Neutrophil (primary cell): ENCODE results near the gene SFTPB.
A peak's percentile ranks its signal among the peaks of the same experiment; 100 is the strongest.

Experiments
- H3K27ac ChIP-seq: fragments of 200-600 bp; sonication (generic); 2 replicates; pipeline ENCODE4 v1.5.1; 2016; ENCODE audit warnings: mild to moderate bottlenecking, moderate library complexity
- H3K27me3 ChIP-seq: fragments of 200-600 bp; sonication (generic); 2 replicates; pipeline ENCODE4 v1.6.0; 2016; ENCODE audit warnings: mild to moderate bottlenecking
- H3K36me3 ChIP-seq: fragments of 200-600 bp; sonication (generic); 2 replicates; pipeline ENCODE4 v1.5.1; 2017
- H3K4me1 ChIP-seq, 2 experiments: fragments of 200-600 bp in 1 of 2; sonication (generic) in 1 of 2; 1 replicate in 1 of 2; 2 replicates in 1 of 2; pipeline versions ENCODE4 v1.5.1 to v1.6.1; 2013 to 2016; ENCODE audit warnings: low read depth in 1 of 2, low read length in 1 of 2, mild to moderate bottlenecking in 1 of 2, moderate library complexity in 1 of 2; ENCODE audit not compliant: control insufficient read depth in 1 of 2, insufficient read depth in 1 of 2
- H3K4me3 ChIP-seq, 2 experiments: fragments of 200-600 bp in 1 of 2; sonication (generic) in 1 of 2; 1 replicate in 1 of 2; 2 replicates in 1 of 2; pipeline ENCODE4 v1.5.1; 2013 to 2016; ENCODE audit warnings: low read depth in 1 of 2, low read length in 1 of 2, mild to moderate bottlenecking in 1 of 2, moderate library complexity in 1 of 2
- H3K9me3 ChIP-seq: fragments of 200-600 bp; sonication (generic); 2 replicates; pipeline ENCODE4 v1.5.1; 2016
- CTCF ChIP-seq: fragments of 200-600 bp; sonication (generic); IDR thresholded peaks from 2 replicates; pipeline ENCODE4 v1.5.1; 2016; ENCODE audit warnings: antibody characterized with exemption

The SFTPB gene

GRCh38 chr2:85713836-85714235 is 45.8 kb upstream of the SFTPB start:
- Histone ChIP-seq H3K36me3 (no peaks in the 10 kb centered on the region), H3K9me3 (no peaks in the 10 kb centered on the region), H3K4me3 (no peak overlapping the region), H3K4me1 (peaks cover 91 to 93% of the 10 kb centered on the region in 2 experiments), H3K27ac (no peak overlapping the region), H3K27me3 (no peaks in the 10 kb centered on the region)
- TF ChIP-seq CTCF = no peak

- H3K9me3 ChIP-seq = no peaks in the 10 kb centered on the region
- no peaks in the 10 kb centered on the region for H3K27me3 ChIP-seq
- peaks cover 95 to 99% of the 10 kb centered on the region in 2 experiments for H3K4me1 ChIP-seq
- H3K27ac ChIP-seq = peak overlapping the region; percentile 77
- peak overlapping the region; percentile 41 to 50 for H3K4me3 ChIP-seq
- no peak for TF ChIP-seq CTCF
- no peaks in the 10 kb centered on the region for H3K36me3 ChIP-seq
These were observed 45.0 kb upstream of the SFTPB start for GRCh38 chr2:85712849-85713612.

DNA sequence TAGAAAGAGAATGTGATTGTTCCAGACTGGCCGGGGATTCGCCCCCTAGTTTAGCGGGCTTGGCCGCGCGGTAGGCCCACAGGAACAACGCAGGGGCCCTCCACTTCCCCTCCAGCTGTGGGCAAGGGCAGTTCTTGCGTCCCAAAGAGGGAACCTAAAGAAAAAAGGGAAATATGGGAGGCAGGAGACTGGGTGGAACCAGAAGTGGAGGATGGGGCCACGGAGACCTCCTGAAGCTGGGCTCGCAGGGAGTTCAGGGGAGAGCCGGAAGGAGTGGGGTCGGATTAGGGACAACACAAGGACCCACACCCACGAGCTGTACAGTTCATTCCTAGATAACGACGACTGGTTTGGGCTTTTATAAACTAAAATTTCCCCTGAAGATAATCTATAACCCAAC is 44.3 kb upstream of the SFTPB start:
- no peak for TF ChIP-seq CTCF
- H3K9me3 ChIP-seq = no peaks in the 10 kb centered on the region
- peaks cover 95 to 100% of the 10 kb centered on the region in 2 experiments for H3K4me1 ChIP-seq
- peak overlapping the region; percentile 41 to 50 for H3K4me3 ChIP-seq
- H3K27ac ChIP-seq = peak overlapping the region; percentile 77
- no peaks in the 10 kb centered on the region for H3K36me3 ChIP-seq
- no peaks in the 10 kb centered on the region for H3K27me3 ChIP-seq

- no peaks in the 10 kb centered on the region for H3K36me3 ChIP-seq
- H3K4me1 ChIP-seq = peaks cover 99 to 100% of the 10 kb centered on the region in 2 experiments
- no peaks in the 10 kb centered on the region for H3K27me3 ChIP-seq
- H3K27ac ChIP-seq = peak overlapping the region; percentile 77
- H3K9me3 ChIP-seq = no peaks in the 10 kb centered on the region
- TF ChIP-seq CTCF = no peak
- peak overlapping the region; percentile 41 to 50 for H3K4me3 ChIP-seq
These were observed 43.6 kb upstream of the SFTPB start for GRCh38 chr2:85711578-85712060.

- Histone ChIP-seq H3K27ac (peak overlapping the region; percentile 77), H3K4me3 (no peak overlapping the region), H3K4me1 (peaks cover 99 to 100% of the 10 kb centered on the region in 2 experiments)
These were observed 42.9 kb upstream of the SFTPB start for GRCh38 chr2:85710687-85711577.

More at GRCh38 chr2:85710687-85711577, 42.9 kb upstream of the SFTPB start:
- H3K9me3 ChIP-seq = no peaks in the 10 kb centered on the region
- no peak for TF ChIP-seq CTCF
- no peaks in the 10 kb centered on the region for H3K27me3 ChIP-seq
- no peaks in the 10 kb centered on the region for H3K36me3 ChIP-seq
